GM21529 (cell line): ENCODE measurements around the gene PTF1A.

Source experiments
- ATAC-seq: cut with Tn5 transposase; IDR thresholded peaks from one replicate; pipeline ENCODE4 v1.9.1; 2021; ENCODE audit not compliant: unreplicated experiment

Gene PTF1A, protein sequence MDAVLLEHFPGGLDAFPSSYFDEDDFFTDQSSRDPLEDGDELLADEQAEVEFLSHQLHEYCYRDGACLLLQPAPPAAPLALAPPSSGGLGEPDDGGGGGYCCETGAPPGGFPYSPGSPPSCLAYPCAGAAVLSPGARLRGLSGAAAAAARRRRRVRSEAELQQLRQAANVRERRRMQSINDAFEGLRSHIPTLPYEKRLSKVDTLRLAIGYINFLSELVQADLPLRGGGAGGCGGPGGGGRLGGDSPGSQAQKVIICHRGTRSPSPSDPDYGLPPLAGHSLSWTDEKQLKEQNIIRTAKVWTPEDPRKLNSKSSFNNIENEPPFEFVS

DNA sequence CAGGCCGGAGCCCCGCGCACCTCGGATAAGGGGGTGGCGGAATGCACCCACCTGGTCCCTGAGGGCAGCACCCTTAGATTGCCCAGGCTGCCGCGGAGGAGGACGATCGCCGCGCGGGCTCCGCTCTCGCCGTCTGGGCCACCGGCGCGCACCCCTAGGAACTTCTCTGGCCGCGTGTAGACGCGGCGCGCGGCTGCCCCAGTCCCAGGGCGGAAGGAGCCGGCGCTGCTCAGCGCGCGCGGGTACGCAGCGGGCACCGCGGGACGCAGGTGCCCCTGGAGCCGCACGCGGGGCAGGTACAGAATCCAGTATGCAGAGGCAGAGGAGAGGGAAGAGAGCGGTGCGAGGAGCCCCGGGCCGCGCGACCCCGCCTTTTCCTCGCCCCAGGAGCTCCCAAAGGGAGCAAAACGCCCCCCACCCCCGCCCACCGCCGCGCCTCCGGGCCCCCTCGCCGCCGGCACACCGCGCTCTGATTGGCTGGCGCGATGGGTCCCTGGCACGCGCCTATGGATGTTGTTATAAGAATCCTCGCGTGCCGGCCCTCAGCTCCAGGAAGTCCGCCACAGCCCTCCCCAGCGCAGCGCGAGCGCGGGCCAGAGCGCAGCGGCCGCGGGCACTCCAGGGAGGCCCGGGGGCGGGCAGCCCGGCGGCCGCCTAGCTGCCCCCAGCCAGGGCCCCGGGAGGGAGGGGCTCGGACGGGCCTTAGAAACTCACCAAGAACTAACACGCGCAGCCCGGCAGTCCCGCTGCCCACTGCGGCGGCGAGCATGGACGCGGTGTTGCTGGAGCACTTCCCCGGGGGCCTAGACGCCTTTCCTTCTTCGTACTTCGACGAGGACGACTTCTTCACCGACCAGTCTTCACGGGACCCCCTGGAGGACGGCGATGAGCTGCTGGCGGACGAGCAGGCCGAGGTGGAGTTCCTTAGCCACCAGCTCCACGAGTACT lies at the start of gene PTF1A:
TSS of gene PTF1A (plus strand) at position 549 of the 948 bp plus-strand sequence. CDS start at position 768, 219 bp downstream.
- ATAC-seq = no peak

DNA sequence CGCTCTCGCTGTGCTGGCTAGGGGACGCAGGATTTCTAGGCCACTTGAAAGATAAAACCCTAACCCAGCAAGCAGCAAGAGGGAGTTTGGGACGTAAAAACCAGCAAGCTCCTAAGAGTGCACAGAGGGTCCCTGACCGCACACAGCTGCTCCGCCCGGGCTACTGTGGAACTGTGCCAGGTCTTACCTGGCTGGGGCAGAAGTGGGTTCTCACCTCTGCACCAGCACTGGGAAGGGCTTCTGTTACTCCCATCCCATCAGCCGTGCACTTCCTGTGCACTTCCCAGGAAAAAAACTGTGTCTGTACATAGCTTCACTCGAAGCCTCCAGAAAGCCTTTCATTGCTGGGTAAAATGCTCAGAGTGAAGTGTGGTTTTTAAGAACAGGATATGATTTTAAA lies 45.9 kb upstream of the PTF1A start:
- ATAC-seq = no peak

DNA sequence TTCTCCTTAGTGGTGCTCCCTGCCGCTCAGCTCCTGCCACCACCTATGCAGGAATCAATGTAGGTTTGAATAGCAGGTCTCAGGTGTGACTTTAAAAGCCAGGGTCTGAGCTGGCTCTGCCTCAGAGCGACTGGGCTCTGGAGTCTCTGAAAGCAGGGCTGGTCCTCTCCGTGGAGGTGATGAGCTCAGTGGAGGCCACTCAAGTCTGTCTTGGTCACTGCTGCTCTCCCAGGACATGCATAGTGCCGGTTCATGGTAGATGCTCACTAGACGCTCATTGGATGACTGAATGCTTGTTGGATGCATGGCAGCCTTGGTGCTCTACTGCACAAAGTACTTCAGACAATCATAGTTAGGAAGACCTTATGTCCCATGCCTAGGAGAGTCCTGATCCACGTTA lies 45.1 kb upstream of the PTF1A start:
- ATAC-seq = no peak

DNA sequence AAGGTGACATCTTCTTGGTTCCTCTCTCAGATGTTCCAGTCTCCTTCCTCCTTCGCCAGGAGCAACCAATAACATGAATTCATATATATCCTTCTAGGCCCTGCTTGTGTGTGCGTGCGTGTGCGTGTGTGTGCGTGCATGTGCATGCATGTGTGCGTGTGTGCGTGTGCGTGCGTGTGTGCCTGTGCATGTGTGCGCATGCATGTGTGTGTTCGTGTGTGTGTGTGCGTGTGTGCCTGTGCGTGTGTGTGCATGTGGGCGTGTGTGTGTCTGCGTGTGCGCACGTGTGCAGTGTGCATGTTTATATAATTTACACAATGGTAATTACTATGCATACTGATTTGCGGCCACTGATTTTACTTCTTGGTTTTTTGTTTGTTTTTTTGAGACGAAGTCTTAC lies 43.9 kb upstream of the PTF1A start:
- ATAC-seq = no peak

DNA sequence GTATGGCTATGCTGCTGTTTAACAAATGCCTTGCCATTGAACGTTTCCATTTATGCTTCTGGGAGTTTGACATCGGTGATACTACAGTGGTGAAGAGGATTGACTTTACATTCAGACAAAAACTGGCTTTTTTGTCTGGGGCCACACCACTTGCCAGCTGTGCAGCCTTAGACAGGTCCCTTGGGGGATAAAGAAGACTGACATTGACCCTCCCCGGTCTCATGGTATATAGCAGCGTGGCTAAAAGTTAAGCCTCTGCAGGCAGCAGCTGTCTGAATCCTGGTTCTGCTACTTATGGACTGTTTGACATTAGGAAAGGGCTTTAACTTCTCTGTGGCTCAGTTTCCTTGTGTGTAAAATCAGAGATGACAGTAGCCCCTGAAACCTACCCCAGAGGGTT lies 42.0 kb upstream of the PTF1A start:
- no peak for ATAC-seq

GRCh38 chr10:23150610-23151009 lies 41.5 kb upstream of the PTF1A start:
- no peak for ATAC-seq

GRCh38 chr10:23151071-23151470 lies 41.0 kb upstream of the PTF1A start:
- no peak for ATAC-seq

- no peak for ATAC-seq
Measured at GRCh38 chr10:23155169-23155568, 36.9 kb upstream of the PTF1A start.

DNA sequence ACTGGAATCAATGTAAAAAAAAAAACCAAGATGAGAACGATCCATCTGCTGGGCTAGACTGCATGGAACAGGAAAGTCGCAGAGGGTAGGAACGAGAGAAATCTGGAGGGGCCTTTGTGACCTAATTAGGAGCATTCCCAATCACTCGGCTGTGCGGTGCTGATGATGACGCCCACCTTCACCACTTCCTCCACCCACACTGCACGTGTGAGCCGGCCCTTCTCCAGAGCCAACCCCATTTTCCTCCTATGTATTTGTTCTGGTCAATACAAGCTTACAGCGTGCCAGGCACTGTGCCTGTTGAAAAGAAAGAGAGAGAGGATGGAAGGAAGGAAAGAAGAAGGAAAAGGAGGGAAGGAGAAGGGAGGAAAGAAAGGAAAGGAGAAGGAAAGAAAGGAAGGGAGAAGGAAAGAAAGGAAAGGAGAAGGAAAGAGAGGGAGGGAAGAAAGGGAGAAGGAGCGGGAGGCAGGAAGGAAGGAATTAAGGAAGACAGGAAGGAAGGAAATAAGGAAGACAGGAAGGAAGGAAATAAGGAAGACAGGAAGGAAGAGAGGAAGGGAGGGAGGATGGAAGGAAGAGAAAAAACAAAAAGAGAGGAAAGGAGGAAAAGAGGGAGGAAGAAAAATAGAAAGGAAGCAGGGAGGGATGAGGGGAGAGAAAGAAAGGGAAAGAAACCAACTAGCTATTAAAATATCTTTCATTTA lies 35.5 kb upstream of the PTF1A start:
- ATAC-seq = no peak

DNA sequence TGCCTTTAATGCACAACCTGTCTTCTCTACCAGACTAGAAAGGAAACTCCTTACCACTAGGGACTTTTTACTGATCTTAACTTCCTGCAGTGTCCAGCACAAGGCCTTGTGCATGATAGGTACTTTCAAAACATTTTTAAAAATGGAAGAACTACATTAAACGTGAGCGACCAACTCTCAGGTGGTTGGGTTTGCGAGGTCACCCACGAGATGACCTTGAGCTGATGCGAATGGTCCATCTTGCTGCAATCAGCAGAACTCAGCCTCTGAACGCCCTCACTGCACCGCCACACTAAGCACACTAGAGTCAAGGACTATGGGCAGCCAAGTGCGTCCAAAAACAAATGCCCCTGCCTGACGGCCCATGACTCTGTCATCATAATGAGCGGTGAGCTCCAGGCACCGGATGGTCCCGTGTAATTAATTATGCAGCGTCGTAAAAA lies 34.9 kb upstream of the PTF1A start:
- ATAC-seq = peak; percentile 70

- ATAC-seq = peak; percentile 50
Measured at GRCh38 chr10:23157691-23158369, 34.3 kb upstream of the PTF1A start.

DNA sequence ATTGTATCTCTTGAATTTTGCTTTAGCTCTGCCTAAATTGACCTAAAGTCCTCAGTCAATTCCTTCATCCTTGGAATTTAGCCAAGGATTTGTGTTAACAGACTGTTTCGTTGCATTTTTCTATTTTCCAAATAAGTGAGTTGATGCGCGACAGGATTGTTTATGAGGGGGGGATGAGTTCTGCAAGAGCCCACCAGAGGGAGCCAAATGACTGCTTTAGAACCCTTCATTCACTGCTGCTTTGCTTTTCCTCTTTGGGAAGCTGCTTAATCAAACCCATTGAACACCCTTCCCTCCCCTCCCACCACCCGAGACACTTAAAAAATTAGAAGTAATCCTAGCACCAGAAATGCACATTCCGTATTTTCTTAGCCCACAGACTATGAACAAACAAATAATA lies 33.7 kb upstream of the PTF1A start:
- ATAC-seq = peak; percentile 61

GRCh38 chr10:23171232-23171876 lies 20.8 kb upstream of the PTF1A start:
- ATAC-seq = no peak

DNA sequence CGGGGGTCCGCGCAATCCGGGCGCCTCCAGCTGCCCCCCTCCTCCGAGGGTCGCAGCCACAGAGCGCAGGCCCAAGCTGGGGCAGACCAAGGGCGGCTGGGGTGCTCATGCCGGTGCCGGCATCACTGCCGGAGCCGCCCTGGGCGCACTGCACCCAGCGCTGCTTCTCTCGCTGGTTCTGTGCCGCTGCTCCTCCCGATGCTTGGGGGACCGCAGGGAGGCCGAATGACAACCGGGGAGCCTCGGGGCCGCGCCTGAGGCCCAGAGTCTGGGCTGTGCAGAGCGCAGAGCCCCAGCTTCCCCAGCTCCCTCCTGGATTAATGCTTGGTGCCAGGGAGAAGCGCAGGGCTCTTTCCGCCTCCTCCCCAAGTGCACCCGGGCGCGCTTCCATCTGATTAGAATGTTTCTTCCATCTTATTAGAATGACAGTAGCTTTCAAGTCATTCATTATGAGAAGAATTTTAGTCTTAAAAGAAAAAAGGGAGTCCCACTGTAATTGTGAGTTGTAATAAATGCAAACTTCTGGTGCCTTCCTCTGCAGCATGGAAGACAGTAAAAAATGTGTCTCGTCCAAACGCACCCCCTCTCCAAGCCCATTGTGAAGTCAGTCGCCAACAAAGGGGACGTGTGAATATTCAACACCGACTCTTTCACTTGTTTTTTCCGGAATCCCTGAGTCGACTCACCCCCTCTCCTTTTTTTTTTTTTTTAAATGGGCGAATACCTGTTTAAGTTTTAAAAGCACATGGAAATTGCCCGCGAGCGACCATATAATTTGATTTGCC lies 19.5 kb upstream of the PTF1A start:
- ATAC-seq = no peak

DNA sequence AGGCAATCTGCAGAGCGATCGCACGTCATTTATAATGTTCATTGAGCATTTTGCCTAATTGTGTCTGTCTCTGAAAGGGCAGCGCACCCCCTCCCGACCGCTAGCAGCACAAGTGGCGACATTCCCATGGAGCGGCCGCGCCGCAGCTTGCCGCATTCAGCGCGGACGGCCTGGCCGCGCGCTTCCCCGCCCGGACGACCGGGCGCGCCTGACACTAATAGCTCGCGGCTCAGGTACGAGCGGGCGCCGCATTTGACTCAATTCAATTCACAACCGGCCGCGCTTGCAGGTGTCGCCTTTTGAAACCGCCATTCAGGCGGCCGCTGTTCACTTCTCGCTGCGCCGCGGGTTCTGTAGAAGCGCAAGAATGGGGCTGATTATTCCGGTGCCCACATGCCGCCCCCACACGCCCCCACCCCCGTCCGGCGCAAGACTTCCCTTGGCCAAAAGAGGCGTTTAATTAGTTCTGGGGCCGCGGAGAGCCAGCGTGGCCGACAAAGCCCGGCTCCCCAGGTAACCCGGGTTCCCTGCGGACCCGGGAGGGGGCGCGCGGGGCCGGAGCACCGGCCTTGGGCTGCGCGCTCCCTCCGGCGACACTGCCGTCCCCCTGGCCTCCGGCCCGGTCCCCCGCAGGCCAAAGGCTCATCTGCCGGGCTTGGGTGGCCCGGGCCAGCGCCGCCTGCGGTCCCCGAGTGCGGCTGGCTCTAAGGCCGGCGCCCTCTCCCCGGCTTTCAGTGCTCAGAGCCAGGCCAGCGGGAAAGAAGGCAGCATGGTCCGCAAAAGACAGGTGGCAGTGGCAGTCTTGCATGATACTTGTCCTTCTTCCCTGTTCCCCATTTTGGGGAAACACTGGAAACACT lies 18.7 kb upstream of the PTF1A start:
- ATAC-seq = no peak

- no peak for ATAC-seq
Measured at GRCh38 chr10:23174074-23174976, 17.8 kb upstream of the PTF1A start.

- no peak for ATAC-seq
Measured at GRCh38 chr10:23174977-23175512, 17.1 kb upstream of the PTF1A start.
